GM12878 (cell line): Measurements from ENCODE around the gene METRN.

Experiments used
- CEBPZ ChIP-seq: fragments of 150-350 bp; IDR thresholded peaks from 2 replicates; pipeline ENCODE4 v1.6.1; 2016; ENCODE audit warnings: low read depth, low read length
- CTCF ChIP-seq, 3 experiments: IDR thresholded peaks in 2 of 3; conservative IDR thresholded peaks in 1 of 3; 2 replicates each; pipeline ENCODE4 v1.5.1; 2011; ENCODE audit warnings: low read depth in 3 of 3, low read length in 3 of 3, mild to moderate bottlenecking in 3 of 3, control low read depth in 2 of 3, moderate library complexity in 2 of 3, inconsistent platforms in 1 of 3, mixed read lengths in 1 of 3; ENCODE audit not compliant: control insufficient read depth in 2 of 3, insufficient read depth in 1 of 3; ENCODE audit errors: extremely low read depth in 1 of 3
- EP300 ChIP-seq, 2 experiments: fragments of 150-350 bp in 1 of 2; IDR thresholded peaks; 2 replicates each; pipeline ENCODE4 v1.6.1; 2011 to 2012; ENCODE audit warnings: low read depth in 2 of 2, low read length in 2 of 2, borderline replicate concordance in 1 of 2, improper control_type of control experiment in 1 of 2, inconsistent platforms in 1 of 2; ENCODE audit not compliant: control insufficient read depth in 1 of 2
- EZH2 ChIP-seq: IDR thresholded peaks from 2 replicates; pipeline ENCODE4 v1.6.1; 2012; ENCODE audit warnings: low read depth, mild to moderate bottlenecking, control low read depth, inconsistent platforms, low read length, borderline replicate concordance; ENCODE audit not compliant: control insufficient read depth
- FOXM1 ChIP-seq: IDR thresholded peaks from 2 replicates; pipeline ENCODE4 v1.6.1; 2012; ENCODE audit warnings: low read depth, mild to moderate bottlenecking, inconsistent platforms, low read length, moderate library complexity
- GABPA ChIP-seq: IDR thresholded peaks from 2 replicates; pipeline ENCODE4 v1.6.1; 2014; ENCODE audit warnings: antibody characterized with exemption, low read depth, mild to moderate bottlenecking, inconsistent platforms
- NFYB ChIP-seq: IDR thresholded peaks from 2 replicates; pipeline ENCODE4 v1.6.1; 2011; ENCODE audit warnings: low read depth, mild to moderate bottlenecking, low read length, improper control_type of control experiment, moderate library complexity; ENCODE audit not compliant: insufficient read depth
- POLR2A ChIP-seq: IDR thresholded peaks from 2 replicates; pipeline ENCODE4 v1.6.1; 2011; ENCODE audit warnings: low read depth, mild to moderate bottlenecking, low read length
- POLR2AphosphoS2 ChIP-seq: IDR thresholded peaks from 2 replicates; pipeline ENCODE4 v1.6.1; 2011; ENCODE audit warnings: low read depth, mild to moderate bottlenecking, low read length, improper control_type of control experiment, moderate library complexity
- POLR2AphosphoS5 ChIP-seq: IDR thresholded peaks from 2 replicates; pipeline ENCODE4 v1.6.1; 2011; ENCODE audit warnings: mild to moderate bottlenecking, low read length, inconsistent platforms
- RCOR1 ChIP-seq: conservative IDR thresholded peaks from 2 replicates; pipeline ENCODE4 v1.6.1; 2012; ENCODE audit warnings: low read depth, low read length, improper control_type of control experiment
- RFX5 ChIP-seq: IDR thresholded peaks from 2 replicates; pipeline ENCODE4 v1.6.1; 2011; ENCODE audit warnings: low read depth, low read length, improper control_type of control experiment
- TCF3 ChIP-seq: IDR thresholded peaks from 2 replicates; pipeline ENCODE4 v1.6.1; 2012; ENCODE audit warnings: low read depth, mild to moderate bottlenecking, low read length, borderline replicate concordance; ENCODE audit not compliant: insufficient read depth

DNA sequence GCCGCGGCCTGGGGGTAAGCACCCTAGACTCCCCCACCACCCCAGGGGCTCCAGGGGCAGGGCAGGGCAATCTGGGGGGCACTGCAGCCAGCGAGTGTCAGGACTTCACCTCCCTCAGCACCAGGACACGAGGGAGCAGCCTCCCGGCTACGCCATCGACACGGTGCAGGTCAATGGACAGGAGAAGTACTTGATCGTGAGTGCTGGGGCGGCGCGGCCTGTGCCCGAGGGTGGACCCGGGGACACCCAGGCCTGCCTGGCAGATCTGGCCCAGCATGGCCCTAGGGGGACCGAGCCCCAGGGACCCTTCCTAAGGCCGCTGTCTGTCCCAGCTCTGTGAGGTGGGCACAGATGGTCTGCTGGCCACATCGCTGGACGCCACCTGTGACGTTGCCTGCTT lies 42.5 kb upstream of the METRN start:
- TF ChIP-seq POLR2AphosphoS5: no peak
- TF ChIP-seq GABPA: no peak
- no peak for TF ChIP-seq RCOR1
- TF ChIP-seq FOXM1: no peak
- no peak for TF ChIP-seq EZH2
- TF ChIP-seq CTCF (IDR thresholded peaks at IDR 0.05 in 2 of 3, conservative IDR thresholded peaks at IDR 0.05 in 1 of 3; ENCODE audit: control insufficient read depth in 2 of 3, extremely low read depth in 1 of 3, insufficient read depth in 1 of 3, low read depth in 3 of 3, low read length in 3 of 3): no peak
- no peak for TF ChIP-seq NFYB
- TF ChIP-seq RFX5: no peak
- no peak for TF ChIP-seq EP300 (IDR thresholded peaks at IDR 0.05; ENCODE audit: borderline replicate concordance in 1 of 2, control insufficient read depth in 1 of 2, low read depth in 2 of 2, low read length in 2 of 2)
- TF ChIP-seq POLR2AphosphoS2: no peak
- TF ChIP-seq POLR2A: peak; percentile 39; the same call in 1 of the 2 replicates
- no peak for TF ChIP-seq TCF3
- TF ChIP-seq CEBPZ: no peak
